WTC11 (cell line): ENCODE data around the gene NCKAP5.

Source experiments
- CREM ChIP-seq: sonication (generic); formaldehyde crosslinking; IDR thresholded peaks from 2 replicates; pipeline ENCODE4 v1.8.1; 2022; ENCODE audit warnings: mild to moderate bottlenecking, missing genetic modification reagents, moderate library complexity
- FOXK1 ChIP-seq: sonication (generic); formaldehyde crosslinking; IDR thresholded peaks from 2 replicates; pipeline ENCODE4 v1.8.0; 2022; ENCODE audit warnings: mild to moderate bottlenecking, moderate library complexity, missing genetic modification reagents
- GRHL2 ChIP-seq: fragments of 250-450 bp; sonication (Bioruptor Pico); IDR thresholded peaks from 2 replicates; pipeline ENCODE4 v1.8.0; 2022; ENCODE audit warnings: mild to moderate bottlenecking, moderate library complexity; ENCODE audit not compliant: insufficient replicate concordance, severe bottlenecking
- IRF2 ChIP-seq: sonication (generic); formaldehyde crosslinking; IDR thresholded peaks from 2 replicates; pipeline ENCODE4 v1.8.0; 2022; ENCODE audit warnings: low read depth, missing genetic modification reagents, borderline replicate concordance
- NFYB ChIP-seq: sonication (generic); formaldehyde crosslinking; conservative IDR thresholded peaks from 2 replicates; pipeline ENCODE4 v1.8.0; 2022; ENCODE audit warnings: low read depth, missing genetic modification reagents
- RELA ChIP-seq: sonication (generic); formaldehyde crosslinking; IDR thresholded peaks from 2 replicates; pipeline ENCODE4 v1.8.1; 2022; ENCODE audit warnings: missing genetic modification reagents, mild to moderate bottlenecking, borderline replicate concordance
- SP1 ChIP-seq: sonication (generic); formaldehyde crosslinking; conservative IDR thresholded peaks from 2 replicates; pipeline ENCODE4 v1.8.1; 2022; ENCODE audit warnings: missing genetic modification reagents
- ZNF396 ChIP-seq: fragments of 250-450 bp; sonication (Bioruptor Pico); IDR thresholded peaks from 2 replicates; pipeline ENCODE4 v1.8.0; 2021; ENCODE audit warnings: mild to moderate bottlenecking, moderate library complexity, borderline replicate concordance
- TF ChIP-seq, protein P1 (sequence below): sonication (generic); formaldehyde crosslinking; IDR thresholded peaks from 2 replicates; pipeline ENCODE4 v1.8.0; 2022; ENCODE audit warnings: mild to moderate bottlenecking, missing genetic modification reagents
- TF ChIP-seq, protein P2 (sequence below): fragments of 200-600 bp; IDR thresholded peaks from 2 replicates; pipeline ENCODE4 v1.8.0; 2022; ENCODE audit warnings: antibody characterized with exemption
- TF ChIP-seq, protein P3 (sequence below): sonication (generic); formaldehyde crosslinking; IDR thresholded peaks from 2 replicates; pipeline ENCODE4 v1.8.0; 2022; ENCODE audit warnings: mild to moderate bottlenecking, missing genetic modification reagents
- TF ChIP-seq, protein P4 (sequence below): sonication (generic); formaldehyde crosslinking; conservative IDR thresholded peaks from 2 replicates; pipeline ENCODE4 v1.8.1; 2022; ENCODE audit warnings: mild to moderate bottlenecking, missing genetic modification reagents
- TF ChIP-seq, protein P5 (sequence below): sonication (generic); formaldehyde crosslinking; IDR thresholded peaks from 2 replicates; pipeline ENCODE4 v1.8.1; 2023; ENCODE audit warnings: mild to moderate bottlenecking, missing genetic modification reagents, moderate library complexity
- TF ChIP-seq, protein P6 (sequence below): sonication (generic); formaldehyde crosslinking; IDR thresholded peaks from 2 replicates; pipeline ENCODE4 v1.8.1; 2023; ENCODE audit warnings: mild to moderate bottlenecking, missing genetic modification reagents

DNA sequence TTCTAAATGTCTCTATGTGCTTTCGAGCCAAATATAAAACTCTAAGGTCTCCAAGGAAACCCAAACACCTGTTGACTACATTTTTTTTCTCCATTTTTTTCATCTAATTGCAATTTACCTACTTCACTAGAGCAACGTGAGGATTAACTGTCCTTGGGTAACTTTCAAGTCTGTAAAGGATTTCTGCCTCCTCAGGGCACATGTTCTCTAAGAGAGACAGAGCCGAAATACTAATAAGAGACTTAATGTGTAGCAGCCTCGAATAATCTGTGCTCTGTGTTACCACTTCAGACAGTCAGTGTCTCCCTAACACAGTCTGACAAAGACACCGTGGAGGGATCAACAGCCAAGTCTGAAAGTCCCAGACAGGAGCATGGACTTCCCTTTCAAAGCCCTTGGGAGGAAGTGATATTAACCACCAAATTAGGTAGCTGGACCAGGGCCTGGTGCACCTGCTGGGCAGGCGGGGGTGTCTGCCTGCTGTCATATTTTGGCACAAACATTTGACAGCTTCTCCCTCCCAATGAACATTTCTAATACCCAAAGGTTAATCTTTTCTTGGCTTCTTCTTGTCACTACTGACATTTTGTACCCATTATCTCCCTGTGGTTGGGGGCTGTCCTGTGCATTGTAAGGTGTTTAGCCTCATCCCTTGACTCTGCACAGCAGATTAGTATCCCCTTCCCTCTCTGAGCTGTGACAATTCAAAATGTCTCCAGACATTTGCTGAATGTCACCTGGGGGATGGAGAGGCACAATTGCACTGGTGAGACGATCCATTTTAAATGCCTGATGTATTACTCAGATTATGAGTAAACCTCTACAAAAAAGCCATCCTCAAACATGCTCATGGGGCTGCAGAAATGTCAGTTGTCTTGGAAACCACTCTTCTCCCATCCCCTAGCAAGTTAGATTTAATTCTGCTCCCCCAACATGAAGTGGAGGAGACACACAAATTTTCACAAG is 852.6 kb downstream of the NCKAP5 start:
- no peak for TF ChIP-seq GRHL2 (CRISPR knock-in tag)
- TF ChIP-seq CREM (CRISPR knock-in tag) = no peak
- TF ChIP-seq, protein P1, sequence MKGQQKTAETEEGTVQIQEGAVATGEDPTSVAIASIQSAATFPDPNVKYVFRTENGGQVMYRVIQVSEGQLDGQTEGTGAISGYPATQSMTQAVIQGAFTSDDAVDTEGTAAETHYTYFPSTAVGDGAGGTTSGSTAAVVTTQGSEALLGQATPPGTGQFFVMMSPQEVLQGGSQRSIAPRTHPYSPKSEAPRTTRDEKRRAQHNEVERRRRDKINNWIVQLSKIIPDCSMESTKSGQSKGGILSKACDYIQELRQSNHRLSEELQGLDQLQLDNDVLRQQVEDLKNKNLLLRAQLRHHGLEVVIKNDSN = no peak
- TF ChIP-seq SP1 (CRISPR knock-in tag) = no peak
- TF ChIP-seq, protein P2, sequence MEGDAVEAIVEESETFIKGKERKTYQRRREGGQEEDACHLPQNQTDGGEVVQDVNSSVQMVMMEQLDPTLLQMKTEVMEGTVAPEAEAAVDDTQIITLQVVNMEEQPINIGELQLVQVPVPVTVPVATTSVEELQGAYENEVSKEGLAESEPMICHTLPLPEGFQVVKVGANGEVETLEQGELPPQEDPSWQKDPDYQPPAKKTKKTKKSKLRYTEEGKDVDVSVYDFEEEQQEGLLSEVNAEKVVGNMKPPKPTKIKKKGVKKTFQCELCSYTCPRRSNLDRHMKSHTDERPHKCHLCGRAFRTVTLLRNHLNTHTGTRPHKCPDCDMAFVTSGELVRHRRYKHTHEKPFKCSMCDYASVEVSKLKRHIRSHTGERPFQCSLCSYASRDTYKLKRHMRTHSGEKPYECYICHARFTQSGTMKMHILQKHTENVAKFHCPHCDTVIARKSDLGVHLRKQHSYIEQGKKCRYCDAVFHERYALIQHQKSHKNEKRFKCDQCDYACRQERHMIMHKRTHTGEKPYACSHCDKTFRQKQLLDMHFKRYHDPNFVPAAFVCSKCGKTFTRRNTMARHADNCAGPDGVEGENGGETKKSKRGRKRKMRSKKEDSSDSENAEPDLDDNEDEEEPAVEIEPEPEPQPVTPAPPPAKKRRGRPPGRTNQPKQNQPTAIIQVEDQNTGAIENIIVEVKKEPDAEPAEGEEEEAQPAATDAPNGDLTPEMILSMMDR = no peak
- TF ChIP-seq FOXK1 (CRISPR knock-in tag) = no peak
- TF ChIP-seq, protein P3, sequence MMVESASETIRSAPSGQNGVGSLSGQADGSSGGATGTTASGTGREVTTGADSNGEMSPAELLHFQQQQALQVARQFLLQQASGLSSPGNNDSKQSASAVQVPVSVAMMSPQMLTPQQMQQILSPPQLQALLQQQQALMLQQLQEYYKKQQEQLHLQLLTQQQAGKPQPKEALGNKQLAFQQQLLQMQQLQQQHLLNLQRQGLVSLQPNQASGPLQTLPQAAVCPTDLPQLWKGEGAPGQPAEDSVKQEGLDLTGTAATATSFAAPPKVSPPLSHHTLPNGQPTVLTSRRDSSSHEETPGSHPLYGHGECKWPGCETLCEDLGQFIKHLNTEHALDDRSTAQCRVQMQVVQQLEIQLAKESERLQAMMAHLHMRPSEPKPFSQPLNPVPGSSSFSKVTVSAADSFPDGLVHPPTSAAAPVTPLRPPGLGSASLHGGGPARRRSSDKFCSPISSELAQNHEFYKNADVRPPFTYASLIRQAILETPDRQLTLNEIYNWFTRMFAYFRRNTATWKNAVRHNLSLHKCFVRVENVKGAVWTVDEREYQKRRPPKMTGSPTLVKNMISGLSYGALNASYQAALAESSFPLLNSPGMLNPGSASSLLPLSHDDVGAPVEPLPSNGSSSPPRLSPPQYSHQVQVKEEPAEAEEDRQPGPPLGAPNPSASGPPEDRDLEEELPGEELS (CRISPR knock-in tag) = no peak
- TF ChIP-seq NFYB (CRISPR knock-in tag) = no peak
- TF ChIP-seq, protein P4, sequence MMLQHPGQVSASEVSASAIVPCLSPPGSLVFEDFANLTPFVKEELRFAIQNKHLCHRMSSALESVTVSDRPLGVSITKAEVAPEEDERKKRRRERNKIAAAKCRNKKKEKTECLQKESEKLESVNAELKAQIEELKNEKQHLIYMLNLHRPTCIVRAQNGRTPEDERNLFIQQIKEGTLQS (CRISPR knock-in tag) = no peak
- TF ChIP-seq, protein P5, sequence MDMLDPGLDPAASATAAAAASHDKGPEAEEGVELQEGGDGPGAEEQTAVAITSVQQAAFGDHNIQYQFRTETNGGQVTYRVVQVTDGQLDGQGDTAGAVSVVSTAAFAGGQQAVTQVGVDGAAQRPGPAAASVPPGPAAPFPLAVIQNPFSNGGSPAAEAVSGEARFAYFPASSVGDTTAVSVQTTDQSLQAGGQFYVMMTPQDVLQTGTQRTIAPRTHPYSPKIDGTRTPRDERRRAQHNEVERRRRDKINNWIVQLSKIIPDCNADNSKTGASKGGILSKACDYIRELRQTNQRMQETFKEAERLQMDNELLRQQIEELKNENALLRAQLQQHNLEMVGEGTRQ = no peak
- no peak for TF ChIP-seq RELA (CRISPR knock-in tag)
- TF ChIP-seq ZNF396 = no peak
- TF ChIP-seq, protein P6, sequence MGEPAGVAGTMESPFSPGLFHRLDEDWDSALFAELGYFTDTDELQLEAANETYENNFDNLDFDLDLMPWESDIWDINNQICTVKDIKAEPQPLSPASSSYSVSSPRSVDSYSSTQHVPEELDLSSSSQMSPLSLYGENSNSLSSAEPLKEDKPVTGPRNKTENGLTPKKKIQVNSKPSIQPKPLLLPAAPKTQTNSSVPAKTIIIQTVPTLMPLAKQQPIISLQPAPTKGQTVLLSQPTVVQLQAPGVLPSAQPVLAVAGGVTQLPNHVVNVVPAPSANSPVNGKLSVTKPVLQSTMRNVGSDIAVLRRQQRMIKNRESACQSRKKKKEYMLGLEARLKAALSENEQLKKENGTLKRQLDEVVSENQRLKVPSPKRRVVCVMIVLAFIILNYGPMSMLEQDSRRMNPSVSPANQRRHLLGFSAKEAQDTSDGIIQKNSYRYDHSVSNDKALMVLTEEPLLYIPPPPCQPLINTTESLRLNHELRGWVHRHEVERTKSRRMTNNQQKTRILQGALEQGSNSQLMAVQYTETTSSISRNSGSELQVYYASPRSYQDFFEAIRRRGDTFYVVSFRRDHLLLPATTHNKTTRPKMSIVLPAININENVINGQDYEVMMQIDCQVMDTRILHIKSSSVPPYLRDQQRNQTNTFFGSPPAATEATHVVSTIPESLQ (CRISPR knock-in tag) = no peak
- TF ChIP-seq IRF2 (CRISPR knock-in tag) = no peak
